ENCODE data around the gene PLEKHS1. TPM values are rescaled to one million over a fixed set of nuclear protein-coding genes. Genes with fewer than 3 reads are reported as not detected.

The PLEKHS1 gene
- total RNA-seq, 1 experiment from 2014 or later = not detected

- Mint-ChIP-seq H3K4me3 (no peak overlapping the region), H3K4me1 (peaks cover 23 to 24% of the 10 kb centered on the region in 2 experiments), H3K27ac (peak overlapping the region in 1 of 3 experiments; percentile 79; a peak in 1 of 7 replicates), H3K27me3 (ENCODE audit: low read depth) (peaks cover 2% of the 10 kb centered on the region), H3K9me3 (no peaks in the 10 kb centered on the region), H3K36me3 (ENCODE audit: insufficient read depth in 1 of 3, low read depth in 3 of 3) (no peaks in the 10 kb centered on the region)
- no peak overlapping the region for H3K4ac ChIP-seq (ENCODE audit: low read depth, low read length)
- H3K18ac ChIP-seq (ENCODE audit: insufficient read length, low read depth, low read length) = no peak overlapping the region
- H4K8ac ChIP-seq (replicated peaks; ENCODE audit: insufficient read length, low read depth, low read length) = no peak overlapping the region
- H3T11ph ChIP-seq (ENCODE audit: low read length) = no peak overlapping the region
- no peaks in the 10 kb centered on the region for H3K79me1 ChIP-seq (ENCODE audit: insufficient read depth, low read depth, low read length, poor library complexity, severe bottlenecking)
- peaks cover 1% of the 10 kb centered on the region; the same call in 1 of the 2 replicates for H3K4me1 ChIP-seq (ENCODE audit: insufficient read depth, low read length)
- TF ChIP-seq CTCF (conservative IDR thresholded peaks at IDR 0.05) = no peak
- no peak overlapping the region for H2BK5ac ChIP-seq (ENCODE audit: insufficient read length, low read length)
- no peak overlapping the region for H3K23ac ChIP-seq (ENCODE audit: insufficient read length, low read depth, low read length)
- H2AK5ac ChIP-seq (ENCODE audit: insufficient read length, low read length) = no peak overlapping the region
- H3K56ac ChIP-seq (ENCODE audit: insufficient read length, low read depth, low read length) = no peak overlapping the region
- no CpG with 5 or more reads among the region's 7 CpGs for WGBS (ENCODE audit: extremely low coverage, insufficient read length, low lambda C conversion rate)
- H3K23me2 ChIP-seq (ENCODE audit: insufficient read length, low read depth, low read length, poor library complexity, severe bottlenecking) = no peaks in the 10 kb centered on the region
- H2AFZ ChIP-seq (ENCODE audit: low read length) = no peak overlapping the region
- no peak overlapping the region for H4K91ac ChIP-seq (ENCODE audit: insufficient read length, low read depth, low read length)
- H2BK20ac ChIP-seq (ENCODE audit: low read depth, low read length, poor library complexity, severe bottlenecking) = no peak overlapping the region
- H2BK120ac ChIP-seq (ENCODE audit: low read depth, low read length, poor library complexity, severe bottlenecking) = no peak overlapping the region
- DNase-seq = no peak
- H3K79me2 ChIP-seq (ENCODE audit: insufficient read depth, low read length) = no peaks in the 10 kb centered on the region
- no peak overlapping the region for H3K4me2 ChIP-seq (ENCODE audit: insufficient read depth, insufficient read length, low read length)
- H2BK12ac ChIP-seq (ENCODE audit: insufficient read length, low read depth, low read length) = no peak overlapping the region
- no peaks in the 10 kb centered on the region for H3K27me3 ChIP-seq (ENCODE audit: insufficient read depth, low read length)
- no peak overlapping the region for H3K14ac ChIP-seq (ENCODE audit: insufficient read depth, low read length)
- no peak overlapping the region for H4K5ac ChIP-seq (ENCODE audit: insufficient read length, low read depth, low read length)
- no peaks in the 10 kb centered on the region for H3K9me3 ChIP-seq (ENCODE audit: control insufficient read depth, low read depth, low read length)
- no peak overlapping the region for H3K9ac ChIP-seq (ENCODE audit: extremely low read depth, insufficient read length, low read length)
- no peak overlapping the region for H2BK15ac ChIP-seq (ENCODE audit: low read depth, low read length)
- H4K20me1 ChIP-seq (ENCODE audit: control insufficient read depth, insufficient read depth, insufficient read length) = no peaks in the 10 kb centered on the region
- no peak overlapping the region for H3K27ac ChIP-seq (ENCODE audit: insufficient read length, low read depth, low read length)
Observed at GRCh38 chr10:113822174-113822573, 70.7 kb downstream of the PLEKHS1 start.
